GM04503 (cell line): ENCODE data around the gene POLE.
"Not testable (repeated sequence)": the region's sequence is repeated elsewhere in the genome, so short reads cannot be mapped to it uniquely, and the experiment has no call there.

Source experiments
- DNase-seq: peaks from one replicate; pipeline ENCODE4 v3.0.0-alpha.2; 2012; ENCODE audit warnings: low read depth

POLE gene

GRCh38 chr12:132718644-132719043 lies 31.5 kb upstream of the POLE start:
- DNase-seq = no peak

GRCh38 chr12:132717531-132718387 lies 30.6 kb upstream of the POLE start:
- DNase-seq = no peak

GRCh38 chr12:132717011-132717410 lies 29.9 kb upstream of the POLE start:
- no peak for DNase-seq

GRCh38 chr12:132716356-132716755 lies 29.2 kb upstream of the POLE start:
- DNase-seq = no peak

- no peak for DNase-seq
These were observed 28.7 kb upstream of the POLE start for GRCh38 chr12:132715874-132716273.

- DNase-seq = no peak
These were observed 26.0 kb upstream of the POLE start for GRCh38 chr12:132713123-132713522.

- DNase-seq = no peak
These were observed 24.1 kb upstream of the POLE start for GRCh38 chr12:132711080-132711843.

GRCh38 chr12:132710405-132711079 lies 23.4 kb upstream of the POLE start, which contains the start of gene PGAM5:
Gene PGAM5 (plus strand): TSS chr12:132710842. CDS start chr12:132710877, 35 bp downstream.
- peak; percentile 21 for DNase-seq

- DNase-seq = no peak
These were observed 22.9 kb upstream of the POLE start for GRCh38 chr12:132710043-132710404.

- DNase-seq = no peak
These were observed 21.0 kb upstream of the POLE start for GRCh38 chr12:132708150-132708549.

- DNase-seq = no peak
These were observed 20.1 kb upstream of the POLE start for GRCh38 chr12:132707241-132707640.

- DNase-seq = no peak
These were observed 16.5 kb upstream of the POLE start for GRCh38 chr12:132703641-132704040.

- DNase-seq = no peak
These were observed 15.5 kb upstream of the POLE start for GRCh38 chr12:132702640-132703039.

- no peak for DNase-seq
These were observed 13.2 kb upstream of the POLE start for GRCh38 chr12:132700212-132700822.

- DNase-seq = no peak
These were observed 11.2 kb upstream of the POLE start for GRCh38 chr12:132698341-132698740.

- no peak for DNase-seq
These were observed 8.3 kb upstream of the POLE start for GRCh38 chr12:132695431-132695830.

- not testable (repeated sequence) for DNase-seq
These were observed 7.7 kb upstream of the POLE start for GRCh38 chr12:132694888-132695287.

GRCh38 chr12:132692030-132692429 lies 4.9 kb upstream of the POLE start:
- not testable (repeated sequence) for DNase-seq

- no peak for DNase-seq
These were observed 3.0 kb upstream of the POLE start for GRCh38 chr12:132690112-132690511.

GRCh38 chr12:132689227-132689626 lies 2.1 kb upstream of the POLE start:
- no peak for DNase-seq

- DNase-seq = no peak
These were observed 324 bp downstream of the POLE start for GRCh38 chr12:132686825-132687210.

- no peak for DNase-seq
These were observed 1.7 kb downstream of the POLE start for GRCh38 chr12:132685400-132685799.
